ENCODE data around the gene PLB1.

PLB1 gene

GRCh38 chr2:28602136-28602660 is 106.3 kb downstream of the PLB1 start:
- Histone ChIP-seq H3K9ac (ENCODE audit: low read depth, low read length) (no peak overlapping the region), H3K9me3 (ENCODE audit: insufficient read depth, low read length, severe bottlenecking) (no peaks in the 10 kb centered on the region), H4K20me1 (ENCODE audit: insufficient read depth, low read length) (no peaks in the 10 kb centered on the region), H3K4me1 (ENCODE audit: insufficient read depth, low read length) (no peaks in the 10 kb centered on the region), H2AFZ (ENCODE audit: low read depth, low read length) (no peak overlapping the region), H3K4me3 (ENCODE audit: low read depth in 1 of 2, low read length in 2 of 2) (no peak overlapping the region), H3K27ac (ENCODE audit: low read length) (no peak overlapping the region), H3K27me3 (ENCODE audit: insufficient read depth, low read length, poor library complexity) (no peaks in the 10 kb centered on the region), H3K4me2 (ENCODE audit: insufficient read depth, low read length) (no peak overlapping the region), H3K79me2 (ENCODE audit: insufficient read depth, low read length) (no peaks in the 10 kb centered on the region), H3K36me3 (ENCODE audit: insufficient read depth, low read length) (no peaks in the 10 kb centered on the region)
- DNase-seq = no peak
- ATAC-seq (ENCODE audit: insufficient read depth, low read depth) = no peak
- no peak for TF ChIP-seq EZH2 (IDR thresholded peaks at IDR 0.05; ENCODE audit: borderline replicate concordance, low read depth, low read length, severe bottlenecking)
- no peak for TF ChIP-seq CTCF (IDR thresholded peaks at IDR 0.05; ENCODE audit: borderline replicate concordance, extremely low read depth, low read length, poor library complexity, severe bottlenecking)

- Histone ChIP-seq H3K9ac (ENCODE audit: low read depth, low read length) (no peak overlapping the region), H3K4me2 (ENCODE audit: insufficient read depth, low read length) (no peak overlapping the region), H3K36me3 (ENCODE audit: insufficient read depth, low read length) (no peaks in the 10 kb centered on the region), H3K4me3 (ENCODE audit: low read depth in 1 of 2, low read length in 2 of 2) (no peak overlapping the region), H3K27ac (ENCODE audit: low read length) (no peak overlapping the region), H2AFZ (ENCODE audit: low read depth, low read length) (no peak overlapping the region), H3K9me3 (ENCODE audit: insufficient read depth, low read length, severe bottlenecking) (no peaks in the 10 kb centered on the region), H3K27me3 (ENCODE audit: insufficient read depth, low read length, poor library complexity) (peaks cover 3% of the 10 kb centered on the region), H4K20me1 (ENCODE audit: insufficient read depth, low read length) (no peaks in the 10 kb centered on the region; the same call in 1 of the 2 replicates), H3K4me1 (ENCODE audit: insufficient read depth, low read length) (no peaks in the 10 kb centered on the region), H3K79me2 (ENCODE audit: insufficient read depth, low read length) (no peaks in the 10 kb centered on the region)
- TF ChIP-seq EZH2 (IDR thresholded peaks at IDR 0.05; ENCODE audit: borderline replicate concordance, low read depth, low read length, severe bottlenecking) = no peak
- TF ChIP-seq CTCF (IDR thresholded peaks at IDR 0.05; ENCODE audit: borderline replicate concordance, extremely low read depth, low read length, poor library complexity, severe bottlenecking) = no peak
- ATAC-seq (ENCODE audit: insufficient read depth, low read depth) (no peak), DNase-seq (no peak)
These were observed 107.1 kb downstream of the PLB1 start for GRCh38 chr2:28602751-28603639.

- Histone ChIP-seq H3K4me2 (ENCODE audit: insufficient read depth, low read length) (no peak overlapping the region), H3K9ac (ENCODE audit: low read depth, low read length) (no peak overlapping the region), H3K27ac (ENCODE audit: low read length) (no peak overlapping the region), H3K79me2 (ENCODE audit: insufficient read depth, low read length) (no peaks in the 10 kb centered on the region), H3K4me1 (ENCODE audit: insufficient read depth, low read length) (no peaks in the 10 kb centered on the region), H4K20me1 (ENCODE audit: insufficient read depth, low read length) (no peaks in the 10 kb centered on the region; the same call in 1 of the 2 replicates), H2AFZ (ENCODE audit: low read depth, low read length) (no peak overlapping the region), H3K27me3 (ENCODE audit: insufficient read depth, low read length, poor library complexity) (peaks cover 6% of the 10 kb centered on the region), H3K36me3 (ENCODE audit: insufficient read depth, low read length) (no peaks in the 10 kb centered on the region), H3K9me3 (ENCODE audit: insufficient read depth, low read length, severe bottlenecking) (no peaks in the 10 kb centered on the region), H3K4me3 (ENCODE audit: low read depth in 1 of 2, low read length in 2 of 2) (no peak overlapping the region)
- no peak for TF ChIP-seq EZH2 (IDR thresholded peaks at IDR 0.05; ENCODE audit: borderline replicate concordance, low read depth, low read length, severe bottlenecking)
- TF ChIP-seq CTCF (IDR thresholded peaks at IDR 0.05; ENCODE audit: borderline replicate concordance, extremely low read depth, low read length, poor library complexity, severe bottlenecking) = no peak
- ATAC-seq (ENCODE audit: insufficient read depth, low read depth) (no peak), DNase-seq (no peak)
These were observed 108.0 kb downstream of the PLB1 start for GRCh38 chr2:28603821-28604220.

Measured in DND-41 (cell line).